Adrenal gland (tissue), 12 donors: ENCODE data around the gene PRKCA. TPM values are rescaled to one million over a fixed set of nuclear protein-coding genes. Genes with fewer than 3 reads are reported as not detected.

Source experiments
- DNase-seq, 7 donors: peaks; one replicate each; pipeline ENCODE4 v3.0.0-alpha.2; 2019 to 2020
- H3K27ac ChIP-seq, 5 donors: fragments of 200-600 bp; sonication (generic) in 4 of 5; 1 replicate in 3 of 5; 2 replicates in 2 of 5; pipeline versions ENCODE4 v1.5.1 to v1.8.0; 2016 to 2020; ENCODE audit warnings: mild to moderate bottlenecking in 1 of 5
- H3K27me3 ChIP-seq: fragments of 200-600 bp; 2 replicates; pipeline ENCODE4 v1.8.0; 2021
- H3K36me3 ChIP-seq, 2 donors: fragments of 200-600 bp; replicated peaks in 1 of 2; 1 replicate in 1 of 2; 2 replicates in 1 of 2; pipeline versions ENCODE4 v1.5.1 to v1.8.0; 2018 to 2022
- H3K4me1 ChIP-seq, 2 donors: fragments of 200-600 bp; replicated peaks in 1 of 2; 1 replicate in 1 of 2; 2 replicates in 1 of 2; pipeline versions ENCODE4 v1.5.1 to v1.8.0; 2018 to 2021
- H3K4me3 ChIP-seq, 4 donors: fragments of 200-600 bp; sonication (generic) in 3 of 4; one replicate each; pipeline ENCODE4 v1.5.1; 2016 to 2018
- H3K9me3 ChIP-seq, 3 donors: fragments of 200-600 bp; sonication (generic) in 1 of 3; replicated peaks in 1 of 3; 1 replicate in 2 of 3; 2 replicates in 1 of 3; pipeline versions ENCODE4 v1.5.1 to v1.8.0; 2016 to 2021
- POLR2A ChIP-seq, 2 donors: fragments of 450-650 bp; IDR thresholded peaks; one replicate each; pipeline ENCODE4 v1.6.1; 2017; ENCODE audit warnings: antibody characterized with exemption in 2 of 2, mild to moderate bottlenecking in 2 of 2, moderate library complexity in 1 of 2
- WGBS, 4 donors: extraction: QIAGEN DNeasy Blood & Tissue Kit in 2 of 4; methylation state at CpG; one replicate each; pipeline versions ENCODE4 v1.1.5 to v1.1.7; 2013 to 2017; 5-methylcytosine and 5-hydroxymethylcytosine counted together
- intact Hi-C, 2 donors: fragments of 100-400 bp; cut with DNase I; formaldehyde crosslinking; loops; one replicate each; pipeline versions ENCODE4 v1.14.1 to v1.15.0; 2022 to 2023
- polyA plus RNA-seq, 3 donors: library from polyadenylated mRNA; stranded (reverse); fragments of 200-250 nt in 2 of 3; fragments of 350-450 nt in 1 of 3; fragmentation: Illumina TruSeq in 1 of 3; extraction: RNeasy Lipid Tissue Mini Kit (QIAGEN cat#74804) in 1 of 3; gene quantifications; one replicate each; pipeline ENCODE4 v1.2.3, GENCODE V29; 2013 to 2014
- total RNA-seq, 9 donors: library from RNA; depleted of rRNA in 4 of 9; stranded (reverse); fragments of >200 nt in 4 of 9; fragments of 120-200 nt in 1 of 9; fragmentation: NEBNext Ultra II Directional in 1 of 9; extraction: Animal tissue kit (Norgen Biotek cat#: 25700) in 1 of 9; gene quantifications; one replicate each; pipeline versions ENCODE4 v1.1.0 to v1.2.4, GENCODE V29; 2013 to 2023
- TF ChIP-seq, protein P1 (sequence below), 6 experiments: fragments of 450-650 bp in 4 of 6; fragments of 200-600 bp in 2 of 6; sonication (generic) in 1 of 6; IDR thresholded peaks; 1 replicate in 5 of 6; 2 replicates in 1 of 6; pipeline versions ENCODE4 v1.5.1 to v1.8.0; 2016 to 2021; ENCODE audit warnings: antibody characterized with exemption in 6 of 6, mild to moderate bottlenecking in 2 of 6, moderate library complexity in 1 of 6
- donor health status: healthy with polysubstance abuse.
- donor health status: Bipolar disorder and iron deficiency.
- donor health status: DM: yes; HTN: yes; CAD: no.
- donor health status: DM: no; HTN: no; CAD: no.
- donor health status: DM: no; HTN: no; CAD: no.
- donor health status: DM: yes; HTN: yes; CAD: no.

Gene PRKCA
- total and polyA plus RNA-seq, 12 donors: 15.1 to 202 (median 84.1) TPM

DNA sequence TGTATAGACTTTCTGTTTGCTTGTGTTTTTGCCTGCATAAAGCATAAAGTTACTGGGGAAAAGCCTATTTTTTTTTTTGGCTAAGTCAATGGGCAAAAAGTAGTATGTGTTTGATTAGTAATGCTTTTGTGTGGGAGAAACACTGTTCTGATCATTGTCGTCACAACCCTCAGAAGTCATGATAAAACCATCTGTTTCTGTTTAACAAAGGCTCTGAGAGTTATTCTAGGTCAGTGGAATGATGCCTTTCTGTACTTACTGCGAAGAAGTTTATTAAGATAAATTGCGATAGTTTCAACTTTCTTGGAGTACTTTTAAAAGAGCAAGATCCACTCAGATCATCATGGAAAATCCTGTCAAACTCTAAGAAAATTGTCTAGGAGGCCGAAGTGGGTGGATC lies 80.9 kb downstream of the PRKCA start:
- no peak for TF ChIP-seq POLR2A (IDR thresholded peaks at IDR 0.05)
- TF ChIP-seq, protein P1, sequence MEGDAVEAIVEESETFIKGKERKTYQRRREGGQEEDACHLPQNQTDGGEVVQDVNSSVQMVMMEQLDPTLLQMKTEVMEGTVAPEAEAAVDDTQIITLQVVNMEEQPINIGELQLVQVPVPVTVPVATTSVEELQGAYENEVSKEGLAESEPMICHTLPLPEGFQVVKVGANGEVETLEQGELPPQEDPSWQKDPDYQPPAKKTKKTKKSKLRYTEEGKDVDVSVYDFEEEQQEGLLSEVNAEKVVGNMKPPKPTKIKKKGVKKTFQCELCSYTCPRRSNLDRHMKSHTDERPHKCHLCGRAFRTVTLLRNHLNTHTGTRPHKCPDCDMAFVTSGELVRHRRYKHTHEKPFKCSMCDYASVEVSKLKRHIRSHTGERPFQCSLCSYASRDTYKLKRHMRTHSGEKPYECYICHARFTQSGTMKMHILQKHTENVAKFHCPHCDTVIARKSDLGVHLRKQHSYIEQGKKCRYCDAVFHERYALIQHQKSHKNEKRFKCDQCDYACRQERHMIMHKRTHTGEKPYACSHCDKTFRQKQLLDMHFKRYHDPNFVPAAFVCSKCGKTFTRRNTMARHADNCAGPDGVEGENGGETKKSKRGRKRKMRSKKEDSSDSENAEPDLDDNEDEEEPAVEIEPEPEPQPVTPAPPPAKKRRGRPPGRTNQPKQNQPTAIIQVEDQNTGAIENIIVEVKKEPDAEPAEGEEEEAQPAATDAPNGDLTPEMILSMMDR (IDR thresholded peaks at IDR 0.05): no peak
- intact Hi-C loops: no loop called here
- Histone ChIP-seq H3K4me1 (peaks cover 5 to 18% of the 10 kb centered on the region in 2 donors), H3K27ac (no peak overlapping the region), H3K4me3 (no peak overlapping the region), H3K9me3 (no peaks in the 10 kb centered on the region), H3K27me3 (no peaks in the 10 kb centered on the region), H3K36me3 (no peaks in the 10 kb centered on the region)
- DNase-seq: no peak
- WGBS, 4 donors: 70 to 79% (median 73%) methylated on average over 4 of the region's 4 CpGs

DNA sequence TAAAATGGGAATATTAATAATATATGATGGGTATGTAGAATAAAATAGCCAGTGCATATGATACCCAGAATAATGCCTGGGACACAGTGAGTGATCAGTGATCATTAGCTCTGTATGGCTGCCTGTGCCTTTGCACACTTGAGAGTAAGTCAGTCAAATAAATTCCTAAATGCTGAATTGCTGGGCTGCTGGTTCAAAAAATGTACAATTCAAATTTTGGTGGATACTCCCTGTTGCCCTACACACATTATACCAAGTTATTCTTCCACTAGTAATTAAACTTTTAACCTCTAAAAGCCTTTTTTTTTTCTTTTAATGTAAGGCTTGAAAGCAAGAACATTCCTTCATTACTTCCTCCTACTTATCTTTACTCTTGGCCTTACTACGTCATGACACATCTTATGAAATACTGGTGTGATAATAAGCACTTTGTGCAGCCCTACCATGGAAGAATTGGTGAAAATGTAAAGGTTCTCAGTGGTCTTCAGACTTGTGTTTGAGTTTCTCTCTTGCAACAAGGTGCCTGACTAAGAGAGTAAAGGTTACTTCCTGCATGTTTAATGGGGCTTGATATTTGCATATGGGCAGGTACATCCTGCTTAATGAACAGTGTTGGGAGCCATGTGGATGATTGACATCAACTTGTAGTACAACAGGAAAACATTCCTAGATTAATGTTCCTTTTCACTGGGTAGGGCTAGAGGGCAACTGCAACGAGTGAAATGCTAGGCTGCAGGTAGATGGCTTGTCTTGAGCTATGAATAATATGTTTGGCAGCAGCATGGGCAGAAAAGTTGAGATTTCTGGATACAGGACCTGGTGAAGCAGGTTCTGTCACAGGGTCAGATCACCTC lies 84.3 kb downstream of the PRKCA start:
- Histone ChIP-seq H3K4me1 (peaks cover 0 to 10% of the 10 kb centered on the region in 2 donors), H3K27ac (no peak overlapping the region), H3K4me3 (no peak overlapping the region), H3K36me3 (no peaks in the 10 kb centered on the region), H3K27me3 (no peaks in the 10 kb centered on the region), H3K9me3 (no peaks in the 10 kb centered on the region)
- no peak for DNase-seq
- WGBS, 4 donors: 14 to 40% (median 32%) methylated on average over 2 of the region's 2 CpGs
- TF ChIP-seq, protein P1 (IDR thresholded peaks at IDR 0.05): no peak
- no peak for TF ChIP-seq POLR2A (IDR thresholded peaks at IDR 0.05)
- intact Hi-C loops: no loop called here

DNA sequence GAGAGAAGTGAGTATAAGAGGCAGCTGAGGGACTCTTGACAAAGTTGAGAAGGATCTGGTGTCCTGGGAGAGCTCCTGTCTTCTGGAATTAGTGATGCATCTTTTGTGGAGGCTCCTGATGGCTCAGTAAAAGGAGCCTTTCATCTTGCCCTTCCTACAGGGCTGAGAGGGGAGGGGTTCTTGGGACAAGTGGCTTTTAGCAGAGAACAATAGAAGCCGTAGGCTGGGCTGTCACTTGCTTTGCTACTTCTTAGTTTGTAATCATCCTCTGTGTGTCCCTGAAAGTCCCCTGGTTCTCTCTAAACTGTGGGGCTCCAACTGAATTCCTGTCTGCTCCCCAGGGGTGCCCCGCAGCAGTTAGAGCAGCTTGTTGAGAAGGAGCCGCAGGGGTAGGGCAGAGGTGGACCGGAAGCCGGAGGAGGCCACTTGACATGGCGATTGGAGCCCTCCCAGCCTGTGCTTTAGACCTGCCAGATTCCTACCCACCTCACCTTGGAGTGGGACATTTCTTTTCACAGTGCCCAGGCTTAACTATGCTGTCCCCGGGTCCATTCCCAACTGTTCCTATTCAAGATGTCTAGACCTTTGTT lies 85.1 kb downstream of the PRKCA start:
- TF ChIP-seq, protein P1 (IDR thresholded peaks at IDR 0.05): no peak
- no peak for TF ChIP-seq POLR2A (IDR thresholded peaks at IDR 0.05)
- H3K9me3 ChIP-seq: no peaks in the 10 kb centered on the region
- H3K4me3 ChIP-seq: no peak overlapping the region
- no peak for DNase-seq
- no peaks in the 10 kb centered on the region for H3K36me3 ChIP-seq
- intact Hi-C loops: no loop called here
- H3K4me1 ChIP-seq: peaks cover 7 to 10% of the 10 kb centered on the region in 2 donors
- no peaks in the 10 kb centered on the region for H3K27me3 ChIP-seq
- H3K27ac ChIP-seq: no peak overlapping the region
- 78 to 84% (median 82%) methylated on average over 3 to 7 of the region's 7 CpGs for WGBS, 4 donors

DNA sequence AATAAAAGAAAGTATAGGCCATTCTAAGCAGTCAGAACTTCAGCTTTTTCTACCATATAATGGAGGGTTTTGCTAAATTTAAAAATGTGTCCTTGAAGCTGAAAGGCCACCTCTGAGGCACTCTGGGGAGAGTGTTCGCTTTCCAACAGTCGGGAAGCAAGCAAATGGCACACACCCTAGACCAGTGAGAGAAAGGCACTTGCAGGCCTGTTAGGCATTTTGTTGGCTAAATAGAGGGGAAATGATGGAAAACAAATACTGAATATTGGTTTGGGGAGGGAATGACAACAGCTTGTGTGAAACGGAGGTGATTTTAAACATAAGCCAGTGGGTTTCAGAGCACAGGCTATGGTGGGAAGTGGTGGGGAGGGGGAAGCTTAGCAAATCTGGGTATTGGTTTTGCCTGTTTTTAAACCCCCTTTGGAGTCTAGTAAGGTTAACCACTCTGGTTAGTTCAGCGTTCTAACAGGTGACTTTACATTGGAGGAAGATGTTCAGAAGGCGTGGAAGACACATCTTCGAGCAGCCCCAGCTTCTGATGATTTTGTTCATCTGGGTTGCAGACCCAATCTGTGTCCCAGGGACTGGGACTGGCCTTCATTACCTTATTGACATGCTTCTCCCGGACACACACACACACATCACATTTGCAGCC lies 90.5 kb downstream of the PRKCA start:
- Histone ChIP-seq H3K4me3 (no peak overlapping the region), H3K27me3 (no peaks in the 10 kb centered on the region), H3K9me3 (no peaks in the 10 kb centered on the region), H3K27ac (peak overlapping the region in 3 of 5 donors; percentile 0 to 49 (median 6)), H3K36me3 (no peaks in the 10 kb centered on the region), H3K4me1 (peaks cover 12 to 34% of the 10 kb centered on the region in 2 donors)
- TF ChIP-seq, protein P1 (IDR thresholded peaks at IDR 0.05): no peak
- no peak for TF ChIP-seq POLR2A (IDR thresholded peaks at IDR 0.05)
- WGBS, 4 donors: 71 to 82% (median 75%) methylated on average over 7 of the region's 7 CpGs
- DNase-seq: peak in 3 of 7 donors; percentile 20 to 31 (median 30)
- intact Hi-C loops: no loop called here
